ENCODE measurements around the gene DAPK1.

- TF ChIP-seq CTCF (IDR thresholded peaks at IDR 0.05; ENCODE audit: low read length) (no peak), EZH2 (optimal IDR thresholded peaks at IDR 0.05; ENCODE audit: low read depth, low read length) (no peak), EZH2phosphoT487 (IDR thresholded peaks at IDR 0.05; ENCODE audit: low read length) (no peak)
These were observed 33.3 kb upstream of the DAPK1 start for GRCh38 chr9:87464110-87464991.
